HG03108 (cell line): ENCODE data around the gene TSPEAR.
"Not testable (repeated sequence)": the region's sequence is repeated elsewhere in the genome, so short reads cannot be mapped to it uniquely, and the experiment has no call there.

Source experiments
- ATAC-seq: cut with Tn5 transposase; IDR thresholded peaks from one replicate; pipeline ENCODE4 v1.9.1; 2021; ENCODE audit warnings: moderate library complexity; ENCODE audit not compliant: unreplicated experiment

Gene TSPEAR

DNA sequence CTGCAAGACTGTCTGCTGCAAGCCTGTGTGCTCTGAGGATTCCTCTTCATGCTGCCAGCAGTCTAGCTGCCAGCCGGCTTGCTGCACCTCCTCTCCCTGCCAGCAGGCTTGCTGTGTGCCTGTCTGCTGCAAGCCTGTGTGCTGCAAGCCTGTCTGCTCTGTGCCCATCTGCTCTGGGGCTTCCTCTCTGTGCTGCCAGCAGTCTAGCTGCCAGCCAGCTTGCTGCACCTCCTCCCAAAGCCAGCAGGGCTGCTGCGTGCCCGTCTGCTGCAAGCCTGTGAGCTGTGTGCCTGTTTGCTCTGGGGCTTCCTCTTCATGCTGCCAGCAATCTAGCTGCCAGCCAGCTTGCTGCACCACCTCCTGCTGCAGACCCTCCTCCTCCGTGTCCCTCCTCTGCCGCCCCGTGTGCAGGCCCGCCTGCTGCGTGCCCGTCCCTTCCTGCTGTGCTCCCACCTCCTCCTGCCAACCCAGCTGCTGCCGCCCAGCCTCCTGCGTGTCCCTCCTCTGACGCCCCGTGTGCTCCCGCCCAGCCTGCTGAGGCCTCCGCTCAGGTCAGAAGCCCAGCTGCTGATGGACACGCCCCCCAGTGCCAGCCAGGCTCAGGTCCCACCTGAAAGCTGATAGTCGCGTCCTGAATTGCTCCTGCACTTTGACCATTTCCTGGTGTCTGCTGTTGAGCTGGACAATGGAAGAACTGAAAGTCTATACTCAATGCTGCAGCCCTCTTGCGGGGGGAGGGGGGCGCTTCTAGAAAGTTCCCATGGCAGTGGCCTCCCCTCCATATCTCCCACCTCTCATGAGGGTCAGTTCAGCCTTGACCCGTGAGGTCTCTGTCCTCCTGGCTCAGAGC lies 136.7 kb downstream of the TSPEAR start:
- no peak for ATAC-seq

DNA sequence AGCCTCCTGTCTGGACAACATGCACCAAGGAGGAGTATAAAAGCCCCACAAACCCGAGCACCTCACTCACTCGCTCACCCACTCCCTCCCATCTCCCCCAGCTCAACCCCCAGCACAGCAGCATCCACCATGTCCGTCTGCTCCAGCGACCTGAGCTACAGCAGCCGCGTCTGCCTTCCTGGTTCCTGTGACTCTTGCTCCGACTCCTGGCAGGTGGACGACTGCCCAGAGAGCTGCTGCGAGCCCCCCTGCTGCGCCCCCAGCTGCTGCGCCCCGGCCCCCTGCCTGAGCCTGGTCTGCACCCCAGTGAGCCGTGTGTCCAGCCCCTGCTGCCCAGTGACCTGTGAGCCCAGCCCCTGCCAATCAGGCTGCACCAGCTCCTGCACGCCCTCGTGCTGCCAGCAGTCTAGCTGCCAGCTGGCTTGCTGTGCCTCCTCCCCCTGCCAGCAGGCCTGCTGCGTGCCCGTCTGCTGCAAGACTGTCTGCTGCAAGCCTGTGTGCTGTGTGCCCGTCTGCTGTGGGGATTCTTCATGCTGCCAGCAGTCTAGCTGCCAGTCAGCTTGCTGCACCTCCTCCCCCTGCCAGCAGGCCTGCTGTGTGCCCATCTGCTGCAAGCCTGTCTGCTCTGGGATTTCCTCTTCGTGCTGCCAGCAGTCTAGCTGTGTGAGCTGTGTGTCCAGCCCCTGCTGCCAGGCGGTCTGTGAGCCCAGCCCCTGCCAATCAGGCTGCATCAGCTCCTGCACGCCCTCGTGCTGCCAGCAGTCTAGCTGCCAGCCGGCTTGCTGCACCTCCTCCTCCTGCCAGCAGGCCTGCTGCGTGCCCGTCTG lies 137.5 kb downstream of the TSPEAR start, which contains the start of gene KRTAP10-4:
Gene KRTAP10-4 (plus strand): TSS at position 100 of the 827 bp plus-strand sequence. CDS start 30 bp downstream, at position 130.
- not testable (repeated sequence) for ATAC-seq

- no peak for ATAC-seq
Measured at GRCh38 chr21:44572959-44573583, 138.3 kb downstream of the TSPEAR start.

GRCh38 chr21:44571844-44572782 lies 139.3 kb downstream of the TSPEAR start:
- ATAC-seq: no peak

DNA sequence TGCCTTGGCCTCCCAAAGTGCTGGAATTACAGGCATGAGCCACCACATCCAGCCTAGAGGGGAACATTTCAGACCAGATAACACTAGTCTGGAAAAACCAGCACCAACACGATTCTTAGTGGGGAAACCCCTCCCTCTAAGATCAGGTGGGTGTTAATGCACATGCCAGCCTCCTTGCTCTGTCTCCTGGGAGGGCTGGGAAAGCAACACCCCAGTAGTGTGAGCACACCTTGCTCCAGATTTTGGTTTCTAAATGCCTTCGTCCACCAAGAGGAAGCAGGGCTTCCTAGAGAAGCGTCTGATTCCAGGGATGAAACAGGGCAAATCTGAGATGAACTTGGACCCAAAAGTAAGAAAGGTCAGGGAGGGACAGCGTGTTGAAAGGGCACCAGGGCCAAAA lies 140.1 kb downstream of the TSPEAR start:
- ATAC-seq: no peak

GRCh38 chr21:44569861-44570517 lies 141.4 kb downstream of the TSPEAR start:
- no peak for ATAC-seq

- ATAC-seq: no peak
Measured at GRCh38 chr21:44568667-44569556, 142.5 kb downstream of the TSPEAR start.

- no peak for ATAC-seq
Measured at GRCh38 chr21:44568261-44568660, 143.1 kb downstream of the TSPEAR start.

- ATAC-seq: no peak
Measured at GRCh38 chr21:44567481-44568171, 143.7 kb downstream of the TSPEAR start.

DNA sequence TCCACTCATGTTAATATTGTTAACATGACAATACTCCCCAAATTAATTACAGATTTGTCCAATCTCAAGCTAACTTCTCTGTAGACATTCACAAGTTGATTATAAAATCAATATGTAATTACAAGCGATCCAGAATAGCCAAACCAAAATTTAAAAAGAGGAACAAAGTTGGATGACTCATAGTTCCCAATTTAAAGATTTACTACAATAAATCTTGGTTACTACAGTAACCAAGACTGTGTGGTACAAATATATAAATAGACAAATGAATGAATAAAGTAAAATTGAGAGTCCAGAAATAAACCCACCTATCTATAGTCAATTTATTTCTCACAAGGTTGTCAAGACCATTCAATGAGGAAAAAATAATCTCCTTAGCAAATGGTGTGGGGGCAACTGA lies 145.0 kb downstream of the TSPEAR start:
- ATAC-seq: no peak

GRCh38 chr21:44564886-44565598 lies 146.3 kb downstream of the TSPEAR start:
- no peak for ATAC-seq

DNA sequence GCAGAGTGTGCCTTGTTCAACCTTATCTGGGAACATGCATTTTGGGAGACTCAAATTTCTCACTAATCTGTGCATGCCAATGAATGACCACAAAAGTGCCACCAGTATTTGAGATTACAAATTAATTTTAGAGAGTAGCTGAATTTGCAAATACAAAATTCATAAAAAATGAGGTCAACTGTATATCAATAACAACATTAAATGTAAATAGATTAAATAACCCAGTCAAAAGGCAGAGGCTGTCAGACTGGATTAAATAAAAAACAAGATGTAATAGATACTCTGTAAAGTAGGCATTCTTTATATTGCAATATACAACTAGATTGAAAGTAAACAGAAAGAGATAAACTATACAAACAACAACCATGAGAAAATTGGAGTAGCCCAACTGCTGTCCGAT lies 147.3 kb downstream of the TSPEAR start:
- ATAC-seq: no peak

DNA sequence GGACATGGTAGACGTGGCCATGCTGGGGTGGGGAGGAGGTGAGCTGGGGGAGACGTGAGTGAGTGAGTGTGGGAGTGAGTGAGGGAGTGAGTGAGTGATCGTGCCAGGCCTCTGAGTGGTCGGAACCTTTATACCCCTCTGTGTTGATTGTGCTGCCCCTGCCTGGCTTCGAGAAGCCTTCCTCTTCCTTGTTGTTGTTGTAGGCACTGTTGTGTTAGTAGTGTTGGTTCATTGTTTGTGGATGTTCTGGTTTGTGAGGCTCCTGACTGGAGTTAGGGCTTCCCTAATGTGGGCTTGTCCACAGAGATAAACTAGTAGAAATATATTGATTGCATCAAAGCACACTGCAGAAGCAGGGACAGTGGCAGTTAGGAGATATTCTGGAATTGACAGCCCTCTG lies 152.7 kb downstream of the TSPEAR start, which contains the start of gene KRTAP10-3:
Gene KRTAP10-3 (minus strand): TSS at position 101 of the 400 bp plus-strand sequence. CDS start 80 bp downstream, at position 21.
- ATAC-seq: no peak

DNA sequence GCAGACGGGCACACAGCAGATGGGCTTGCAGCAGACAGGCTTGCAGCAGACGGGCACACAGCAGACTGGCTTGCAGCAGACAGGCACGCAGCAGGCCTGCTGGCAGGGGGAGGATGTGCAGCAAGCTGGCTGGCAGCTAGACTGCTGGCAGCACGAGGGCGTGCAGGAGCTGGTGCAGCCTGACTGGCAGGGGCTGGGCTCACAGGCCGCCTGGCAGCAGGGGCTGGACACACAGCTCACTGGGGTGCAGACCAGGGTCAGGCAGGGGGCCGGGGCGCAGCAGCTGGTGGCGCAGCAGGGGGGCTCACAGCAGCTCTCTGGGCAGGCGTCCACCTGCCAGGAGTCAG lies 153.1 kb downstream of the TSPEAR start:
- ATAC-seq: not testable (repeated sequence)

GRCh38 chr21:44557491-44558328 lies 153.7 kb downstream of the TSPEAR start:
- no peak for ATAC-seq

- ATAC-seq: no peak
Measured at GRCh38 chr21:44556879-44557278, 154.5 kb downstream of the TSPEAR start.
